Prostate gland (tissue), 2 donors: Measurements from ENCODE around the gene ADGRB3.

ENCODE experiments used
- POLR2A ChIP-seq: fragments of 450-650 bp; IDR thresholded peaks from one replicate; pipeline ENCODE4 v1.6.1; 2016; ENCODE audit warnings: antibody characterized with exemption, mild to moderate bottlenecking
- TF ChIP-seq, protein P1 (sequence below), 4 experiments: fragments of 200-600 bp in 2 of 4; fragments of 450-650 bp in 2 of 4; sonication (generic) in 2 of 4; IDR thresholded peaks; 1 replicate in 3 of 4; 2 replicates in 1 of 4; pipeline ENCODE4 v1.5.1; 2016 to 2019; ENCODE audit warnings: antibody characterized with exemption in 4 of 4, mild to moderate bottlenecking in 2 of 4, moderate library complexity in 2 of 4

DNA sequence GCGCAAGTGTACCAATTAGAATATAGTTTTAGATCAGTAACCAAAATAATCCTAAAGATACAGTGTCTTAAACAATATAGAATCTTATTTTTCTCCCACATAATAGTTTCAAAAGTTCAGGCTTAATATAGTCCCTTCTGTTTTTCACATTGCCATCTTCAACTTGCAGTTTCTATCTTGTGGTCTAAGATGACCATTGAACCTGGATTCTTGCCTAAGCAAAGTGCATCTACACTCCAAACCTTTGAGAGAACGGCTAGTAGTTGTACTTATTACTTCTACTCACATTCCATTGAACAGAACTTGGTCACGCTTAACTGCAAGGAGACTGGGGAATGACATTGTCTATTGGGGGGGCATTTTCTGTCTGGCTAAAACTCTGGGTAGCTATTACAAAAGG, 788.7 kb downstream of the ADGRB3 start:
- TF ChIP-seq, protein P1, sequence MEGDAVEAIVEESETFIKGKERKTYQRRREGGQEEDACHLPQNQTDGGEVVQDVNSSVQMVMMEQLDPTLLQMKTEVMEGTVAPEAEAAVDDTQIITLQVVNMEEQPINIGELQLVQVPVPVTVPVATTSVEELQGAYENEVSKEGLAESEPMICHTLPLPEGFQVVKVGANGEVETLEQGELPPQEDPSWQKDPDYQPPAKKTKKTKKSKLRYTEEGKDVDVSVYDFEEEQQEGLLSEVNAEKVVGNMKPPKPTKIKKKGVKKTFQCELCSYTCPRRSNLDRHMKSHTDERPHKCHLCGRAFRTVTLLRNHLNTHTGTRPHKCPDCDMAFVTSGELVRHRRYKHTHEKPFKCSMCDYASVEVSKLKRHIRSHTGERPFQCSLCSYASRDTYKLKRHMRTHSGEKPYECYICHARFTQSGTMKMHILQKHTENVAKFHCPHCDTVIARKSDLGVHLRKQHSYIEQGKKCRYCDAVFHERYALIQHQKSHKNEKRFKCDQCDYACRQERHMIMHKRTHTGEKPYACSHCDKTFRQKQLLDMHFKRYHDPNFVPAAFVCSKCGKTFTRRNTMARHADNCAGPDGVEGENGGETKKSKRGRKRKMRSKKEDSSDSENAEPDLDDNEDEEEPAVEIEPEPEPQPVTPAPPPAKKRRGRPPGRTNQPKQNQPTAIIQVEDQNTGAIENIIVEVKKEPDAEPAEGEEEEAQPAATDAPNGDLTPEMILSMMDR (IDR thresholded peaks at IDR 0.05), result no peak
- no peak for TF ChIP-seq POLR2A
